ENCODE results near the gene FXYD2.

Gene FXYD2

GRCh38 chr11:117837070-117837776 is 12.7 kb upstream of the FXYD2 start:
- DNase-seq (ENCODE audit: low spot score in 2 of 2) (no peak), ATAC-seq (replicated peaks; ENCODE audit: extremely low read depth, poor library complexity, severe bottlenecking) (no peak)
- Mint-ChIP-seq H3K36me3 (ENCODE audit: insufficient read depth) (peaks cover 3% of the 10 kb centered on the region), H3K27ac (ENCODE audit: low read depth) (peak overlapping the region; percentile 65), H3K4me1 (peaks cover 27% of the 10 kb centered on the region), H3K27me3 (peaks cover 10% of the 10 kb centered on the region), H3K9me3 (no peaks in the 10 kb centered on the region), H3K4me3 (peak overlapping the region; percentile 48)

DNA sequence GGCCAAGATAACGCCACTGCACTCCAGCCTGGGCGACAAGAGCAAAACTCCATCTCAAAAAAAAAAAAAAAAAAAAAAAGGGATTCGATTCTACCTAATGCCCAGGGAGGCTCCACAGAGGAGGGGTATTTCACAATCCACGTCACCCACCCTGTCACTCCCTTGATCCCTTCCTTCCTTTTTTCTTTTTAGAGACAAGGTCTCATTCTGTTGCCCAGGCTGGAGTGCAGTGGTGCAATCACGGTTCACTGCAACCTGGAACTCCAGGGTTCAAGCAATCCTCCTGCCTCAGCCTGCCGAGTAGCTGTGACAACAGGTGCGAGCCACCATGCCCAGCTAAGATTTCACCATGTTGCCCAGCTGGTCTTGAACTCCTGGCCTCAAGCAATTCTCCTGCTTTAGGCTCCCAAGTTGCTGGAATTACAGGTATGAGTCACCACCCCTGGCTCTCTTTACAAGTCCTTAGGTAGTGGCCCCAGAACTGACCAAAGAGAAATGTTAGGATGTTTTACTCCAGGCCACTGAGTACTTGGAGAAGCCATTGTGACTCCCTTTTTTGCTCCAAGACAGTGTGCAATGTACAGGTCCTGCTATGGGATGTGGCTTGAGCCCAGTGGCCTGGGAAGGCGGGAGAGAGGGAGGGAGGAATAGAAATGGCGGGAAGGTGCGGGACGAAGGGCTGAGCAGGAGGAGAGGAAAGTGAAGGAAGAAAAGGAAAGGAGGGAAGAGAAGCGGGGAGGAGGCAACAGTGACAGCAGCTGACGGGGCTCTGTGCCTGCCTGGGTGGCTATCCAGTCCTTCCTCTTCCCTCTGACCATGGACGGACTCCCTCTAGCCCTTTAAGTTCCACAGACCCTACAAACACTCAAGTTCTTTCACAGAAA is 11.8 kb upstream of the FXYD2 start:
- no peak for DNase-seq (ENCODE audit: low spot score in 2 of 2)
- no peak overlapping the region for H3K27ac Mint-ChIP-seq (ENCODE audit: low read depth)

DNA sequence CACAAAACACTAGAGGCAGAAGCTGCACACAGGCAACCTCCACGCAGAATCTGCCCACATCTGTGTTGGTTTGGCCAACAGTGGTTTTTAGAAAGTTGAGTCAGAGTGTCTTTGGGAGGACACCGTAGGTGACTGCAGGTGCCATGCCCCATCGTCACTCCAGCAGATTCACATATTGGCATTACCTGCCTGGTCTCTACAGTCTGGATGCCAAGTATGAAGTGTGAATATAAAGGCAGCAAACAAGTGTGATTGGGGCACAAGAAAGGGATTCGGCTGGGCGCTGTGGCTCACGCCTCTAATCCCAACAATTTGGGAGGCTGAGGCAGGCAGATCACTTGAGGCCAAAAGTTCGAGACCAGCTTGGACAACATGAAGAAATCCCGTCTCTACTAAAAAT is 11.0 kb upstream of the FXYD2 start:
- Mint-ChIP-seq H3K27me3 (peaks cover 10% of the 10 kb centered on the region), H3K9me3 (no peaks in the 10 kb centered on the region), H3K4me3 (no peak overlapping the region), H3K4me1 (peaks cover 37% of the 10 kb centered on the region), H3K36me3 (ENCODE audit: insufficient read depth) (peaks cover 3% of the 10 kb centered on the region), H3K27ac (ENCODE audit: low read depth) (no peak overlapping the region)
- ATAC-seq (replicated peaks; ENCODE audit: extremely low read depth, poor library complexity, severe bottlenecking) (no peak), DNase-seq (ENCODE audit: low spot score in 2 of 2) (no peak)

More for the DNA sequence above, 11.8 kb upstream of the FXYD2 start:
- peaks cover 3% of the 10 kb centered on the region for H3K36me3 Mint-ChIP-seq (ENCODE audit: insufficient read depth)
- H3K4me3 Mint-ChIP-seq: no peak overlapping the region
- peaks cover 10% of the 10 kb centered on the region for H3K27me3 Mint-ChIP-seq
- H3K4me1 Mint-ChIP-seq: peaks cover 29% of the 10 kb centered on the region
- ATAC-seq (replicated peaks; ENCODE audit: extremely low read depth, poor library complexity, severe bottlenecking): no peak
- H3K9me3 Mint-ChIP-seq: no peaks in the 10 kb centered on the region

DNA sequence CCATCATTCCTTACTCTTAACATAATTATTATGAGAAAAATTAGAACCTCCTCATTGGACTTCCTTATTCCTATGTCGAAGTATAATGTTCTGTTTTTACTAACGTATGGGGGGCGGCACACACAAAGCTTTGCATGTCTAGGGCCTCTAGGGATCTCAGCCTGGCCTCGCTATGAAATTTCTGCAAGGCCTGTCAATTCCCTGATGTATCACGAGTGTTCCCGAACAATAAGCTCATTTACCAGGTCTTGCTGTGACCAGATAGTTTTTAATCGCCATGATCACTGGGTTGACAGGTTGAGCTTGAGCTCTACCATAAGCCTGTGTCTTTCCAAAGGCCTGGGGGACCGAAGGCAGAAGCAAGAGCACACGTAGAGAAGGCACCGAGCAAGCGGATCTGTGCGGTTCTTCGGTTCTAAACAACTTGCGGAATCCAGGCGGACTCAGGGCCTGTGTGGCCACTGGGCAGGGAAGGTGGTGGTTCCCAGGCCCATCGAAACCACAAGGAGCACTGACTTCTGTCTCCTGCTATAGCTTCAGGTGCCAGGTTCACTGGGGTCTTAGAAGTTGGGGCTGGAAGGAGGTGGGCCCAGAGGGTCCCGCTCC is 10.4 kb upstream of the FXYD2 start:
- no peaks in the 10 kb centered on the region for H3K9me3 Mint-ChIP-seq
- H3K36me3 Mint-ChIP-seq (ENCODE audit: insufficient read depth): peaks cover 3% of the 10 kb centered on the region
- no peak overlapping the region for H3K27ac Mint-ChIP-seq (ENCODE audit: low read depth)
- peaks cover 43% of the 10 kb centered on the region for H3K4me1 Mint-ChIP-seq
- ATAC-seq (replicated peaks; ENCODE audit: extremely low read depth, poor library complexity, severe bottlenecking) (no peak), DNase-seq (ENCODE audit: low spot score in 2 of 2) (no peak)
- H3K27me3 Mint-ChIP-seq: peaks cover 10% of the 10 kb centered on the region
- H3K4me3 Mint-ChIP-seq: no peak overlapping the region

DNA sequence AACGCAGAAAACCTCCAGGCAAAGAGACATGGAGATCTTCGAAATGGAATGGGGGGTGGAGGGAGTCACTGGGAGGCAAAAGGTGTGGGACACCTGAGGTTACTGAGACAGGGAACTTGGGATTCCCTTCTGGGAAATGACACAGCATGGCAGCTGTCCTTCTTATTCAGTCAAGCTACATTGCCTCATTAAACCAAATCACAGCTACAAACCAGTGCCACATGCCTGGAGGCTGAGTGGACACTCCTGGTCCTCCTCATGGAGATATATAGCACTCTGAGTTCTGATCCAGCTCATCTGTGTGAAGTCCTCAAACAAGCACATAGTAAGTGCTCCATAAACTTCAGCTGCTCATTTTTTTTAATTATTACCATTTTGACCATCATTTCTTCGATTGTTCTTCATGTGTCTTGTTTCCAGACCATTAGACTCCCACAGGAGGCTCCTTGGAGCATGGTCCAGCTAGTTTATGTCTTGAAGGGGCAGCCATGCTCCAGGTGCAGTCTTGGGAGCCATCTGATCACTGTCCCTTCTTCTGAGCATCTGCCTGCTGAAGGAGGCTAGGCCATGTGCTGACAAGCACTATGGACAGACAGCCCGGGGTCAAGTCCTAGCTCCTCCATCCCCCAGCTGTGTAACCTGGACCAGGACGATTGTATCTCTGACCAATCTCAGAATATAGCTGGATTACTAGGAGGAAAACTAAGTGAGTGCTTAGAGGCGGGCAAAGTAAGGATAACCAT is 9.7 kb upstream of the FXYD2 start:
- peaks cover 10% of the 10 kb centered on the region for H3K27me3 Mint-ChIP-seq
- no peaks in the 10 kb centered on the region for H3K9me3 Mint-ChIP-seq
- H3K36me3 Mint-ChIP-seq (ENCODE audit: insufficient read depth): peaks cover 3% of the 10 kb centered on the region
- DNase-seq (ENCODE audit: low spot score in 2 of 2) (no peak), ATAC-seq (replicated peaks; ENCODE audit: extremely low read depth, poor library complexity, severe bottlenecking) (no peak)
- H3K4me1 Mint-ChIP-seq: peaks cover 43% of the 10 kb centered on the region
- H3K27ac Mint-ChIP-seq (ENCODE audit: low read depth): peak overlapping the region; percentile 44
- no peak overlapping the region for H3K4me3 Mint-ChIP-seq

DNA sequence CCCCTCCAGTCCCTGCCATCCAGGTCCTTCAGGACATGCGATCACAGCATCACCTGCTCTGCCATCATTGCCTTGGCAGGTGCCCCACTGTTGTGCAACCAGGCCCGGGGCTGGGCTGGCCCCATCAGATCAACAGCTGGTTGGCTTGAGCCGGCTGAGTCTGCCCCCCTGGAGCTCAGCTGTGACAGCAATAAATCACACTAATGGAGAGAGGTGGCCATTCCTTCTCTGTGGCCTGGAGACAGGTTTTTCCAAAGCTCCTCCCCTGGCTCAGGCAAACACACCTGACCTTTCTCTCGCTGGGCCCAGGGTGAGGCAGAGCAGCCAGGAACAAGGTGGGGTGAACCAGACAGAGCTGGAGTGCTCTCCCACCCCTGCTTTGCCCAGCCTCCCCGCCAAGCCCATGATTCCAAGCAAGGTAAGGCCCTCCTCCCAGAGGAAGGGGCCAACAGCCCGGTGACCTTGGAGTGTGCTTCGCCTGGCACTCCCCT is 8.9 kb upstream of the FXYD2 start:
- Mint-ChIP-seq H3K27ac (ENCODE audit: low read depth) (peak overlapping the region; percentile 44), H3K9me3 (no peaks in the 10 kb centered on the region)
- no peak for ATAC-seq (replicated peaks; ENCODE audit: extremely low read depth, poor library complexity, severe bottlenecking)

GRCh38 chr11:117832511-117832910 is 8.0 kb upstream of the FXYD2 start:
- ATAC-seq (replicated peaks; ENCODE audit: extremely low read depth, poor library complexity, severe bottlenecking) (no peak), DNase-seq (ENCODE audit: low spot score in 2 of 2) (no peak)
- peaks cover 3% of the 10 kb centered on the region for H3K36me3 Mint-ChIP-seq (ENCODE audit: insufficient read depth)
- no peak overlapping the region for H3K4me3 Mint-ChIP-seq
- H3K27ac Mint-ChIP-seq (ENCODE audit: low read depth): no peak overlapping the region
- H3K27me3 Mint-ChIP-seq: peaks cover 10% of the 10 kb centered on the region
- H3K9me3 Mint-ChIP-seq: no peaks in the 10 kb centered on the region
- peaks cover 45% of the 10 kb centered on the region for H3K4me1 Mint-ChIP-seq

More for the DNA sequence above, 8.9 kb upstream of the FXYD2 start:
- peaks cover 3% of the 10 kb centered on the region for H3K36me3 Mint-ChIP-seq (ENCODE audit: insufficient read depth)
- peaks cover 47% of the 10 kb centered on the region for H3K4me1 Mint-ChIP-seq
- peaks cover 10% of the 10 kb centered on the region for H3K27me3 Mint-ChIP-seq
- H3K4me3 Mint-ChIP-seq: no peak overlapping the region
- DNase-seq (ENCODE audit: low spot score in 2 of 2): no peak

- Mint-ChIP-seq H3K4me1 (peaks cover 43% of the 10 kb centered on the region), H3K36me3 (ENCODE audit: insufficient read depth) (peaks cover 3% of the 10 kb centered on the region), H3K4me3 (no peak overlapping the region), H3K9me3 (no peaks in the 10 kb centered on the region), H3K27me3 (peaks cover 8% of the 10 kb centered on the region), H3K27ac (ENCODE audit: low read depth) (no peak overlapping the region)
- ATAC-seq (replicated peaks; ENCODE audit: extremely low read depth, poor library complexity, severe bottlenecking) (no peak), DNase-seq (ENCODE audit: low spot score in 2 of 2) (no peak)
Measured at GRCh38 chr11:117831661-117832415, 7.3 kb upstream of the FXYD2 start.

DNA sequence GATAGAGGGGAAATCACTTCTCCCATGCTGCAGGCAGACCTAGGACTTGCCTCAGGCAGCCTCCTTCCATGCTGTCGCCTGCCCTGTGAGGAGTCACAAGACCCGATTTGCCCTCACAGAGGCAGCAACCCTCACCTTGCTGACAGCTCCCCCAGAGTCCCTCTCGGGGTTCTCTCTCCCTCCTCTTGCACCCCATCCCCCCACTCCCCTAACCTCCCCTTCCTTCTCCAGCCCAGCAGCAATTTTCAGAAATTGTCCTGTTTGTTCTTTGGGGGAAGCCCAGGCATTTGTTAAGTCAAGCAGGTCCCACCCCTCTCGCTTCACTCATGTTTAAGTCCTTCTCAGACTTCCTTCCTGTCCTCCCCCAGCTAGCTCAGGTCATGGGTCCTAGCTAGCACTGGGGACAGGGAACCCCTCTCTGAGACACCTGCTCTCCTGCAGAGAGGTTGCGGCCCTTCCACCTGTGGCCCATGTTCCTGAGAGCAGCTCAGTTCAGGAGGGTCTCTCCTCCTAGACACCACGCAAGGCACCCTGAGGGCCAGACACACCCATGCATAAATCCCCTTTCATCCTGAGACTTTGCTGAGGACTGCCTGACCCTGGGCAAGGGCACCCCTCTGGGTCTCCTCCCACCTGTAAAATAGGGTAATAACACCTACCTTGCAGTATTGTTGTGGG is 6.3 kb upstream of the FXYD2 start:
- Mint-ChIP-seq H3K36me3 (ENCODE audit: insufficient read depth) (peaks cover 3% of the 10 kb centered on the region), H3K9me3 (no peaks in the 10 kb centered on the region), H3K27me3 (no peaks in the 10 kb centered on the region), H3K4me3 (peak overlapping the region; percentile 45), H3K27ac (ENCODE audit: low read depth) (peak overlapping the region; percentile 80), H3K4me1 (peaks cover 45% of the 10 kb centered on the region)
- DNase-seq (ENCODE audit: low spot score in 2 of 2) (no peak), ATAC-seq (replicated peaks; ENCODE audit: extremely low read depth, poor library complexity, severe bottlenecking) (no peak)

DNA sequence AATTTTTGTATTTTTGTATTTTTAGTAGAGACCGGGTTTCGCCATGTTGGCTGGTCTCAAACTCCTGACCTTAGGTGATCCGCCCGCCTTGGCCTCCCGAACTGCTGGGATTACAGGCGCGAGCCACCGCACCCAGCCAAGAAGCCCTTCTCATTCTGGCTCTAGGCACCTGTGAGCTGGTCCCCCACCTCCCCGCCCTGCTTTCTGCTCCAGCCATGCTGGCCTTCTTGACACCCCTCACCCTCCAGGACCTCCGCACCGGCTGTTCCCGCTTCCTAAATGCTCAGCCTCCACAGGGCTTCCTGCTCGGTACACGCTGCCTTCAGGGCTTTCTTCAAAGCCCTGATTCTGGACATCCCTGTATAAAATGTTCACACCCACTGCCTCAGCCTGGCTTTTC is 5.5 kb upstream of the FXYD2 start:
- H3K27ac Mint-ChIP-seq (ENCODE audit: low read depth): peak overlapping the region; percentile 80
- peaks cover 3% of the 10 kb centered on the region for H3K36me3 Mint-ChIP-seq (ENCODE audit: insufficient read depth)
- ATAC-seq (replicated peaks; ENCODE audit: extremely low read depth, poor library complexity, severe bottlenecking): no peak
- H3K4me1 Mint-ChIP-seq: peaks cover 52% of the 10 kb centered on the region
- peak overlapping the region; percentile 45 for H3K4me3 Mint-ChIP-seq
- no peaks in the 10 kb centered on the region for H3K27me3 Mint-ChIP-seq
- H3K9me3 Mint-ChIP-seq: no peaks in the 10 kb centered on the region
- no peak for DNase-seq (ENCODE audit: low spot score in 2 of 2)

DNA sequence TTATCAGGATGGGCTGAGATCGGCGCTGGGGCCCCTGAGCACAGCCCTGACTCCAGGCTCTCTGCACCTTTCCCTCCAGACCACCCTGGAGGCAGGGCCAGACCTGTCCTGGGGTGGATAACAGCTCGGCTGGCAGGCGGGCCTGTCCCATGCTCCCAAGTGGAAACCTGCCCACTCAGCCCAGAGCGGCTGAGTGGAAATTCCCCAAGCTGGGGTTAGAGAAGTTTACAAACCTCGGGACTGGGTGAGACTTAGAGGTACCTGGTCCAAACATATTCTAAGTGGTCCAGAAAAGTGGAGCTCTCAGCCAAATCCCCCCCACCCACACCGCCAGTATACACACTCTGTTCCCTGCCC is 4.8 kb upstream of the FXYD2 start:
- DNase-seq (ENCODE audit: low spot score in 2 of 2): no peak

More for the DNA sequence above, 4.8 kb upstream of the FXYD2 start:
- H3K4me1 Mint-ChIP-seq: peaks cover 56% of the 10 kb centered on the region
- no peaks in the 10 kb centered on the region for H3K27me3 Mint-ChIP-seq
- peak overlapping the region; percentile 45 for H3K4me3 Mint-ChIP-seq
- no peaks in the 10 kb centered on the region for H3K9me3 Mint-ChIP-seq
- H3K27ac Mint-ChIP-seq (ENCODE audit: low read depth): peak overlapping the region; percentile 89
- no peak for ATAC-seq (replicated peaks; ENCODE audit: extremely low read depth, poor library complexity, severe bottlenecking)
- H3K36me3 Mint-ChIP-seq (ENCODE audit: insufficient read depth): peaks cover 3% of the 10 kb centered on the region
